T-cell (primary cell): ENCODE data around the gene BHLHA9. TPM values are rescaled to one million over a fixed set of nuclear protein-coding genes. Genes with fewer than 3 reads are reported as not detected.
"Not testable (repeated sequence)": the region's sequence is repeated elsewhere in the genome, so short reads cannot be mapped to it uniquely, and the experiment has no call there.

ENCODE experiments used
- ATAC-seq, 4 experiments: fragments of 200-7000 bp in 3 of 4; fragments of 150-1000 bp in 1 of 4; cut with Tn5 transposase; replicated peaks in 1 of 4; 1 replicate in 3 of 4; 2 replicates in 1 of 4; pipeline ENCODE4 v1.10.0; 2021; ENCODE audit warnings: moderate library complexity in 3 of 4, mild to moderate bottlenecking in 2 of 4, moderate number of reproducible peaks in 1 of 4
- CTCF ChIA-PET, 2 donors: fragments of 300-600 bp; sonication (Branson Sonifier 250); formaldehyde crosslinking; loops; one replicate each; lab custom pipeline; 2022; ENCODE audit warnings: antibody characterized with exemption in 2 of 2; lab: Charles Lee
- POLR2A ChIA-PET, 2 donors: fragments of 300-600 bp; sonication (Branson Sonifier 250); formaldehyde crosslinking; loops; one replicate each; lab custom pipeline; 2022; ENCODE audit warnings: antibody characterized with exemption in 2 of 2; lab: Charles Lee
- DNase-seq, 35 experiments: peaks; one replicate each; pipeline versions ENCODE4 v3.0.0 to v3.0.0-alpha.2; 2013 to 2023
- H3K27ac ChIP-seq: one replicate; pipeline ENCODE4 v1.5.1; 2013; ENCODE audit warnings: low read length
- H3K27me3 ChIP-seq, 2 experiments: replicated peaks in 1 of 2; 1 replicate in 1 of 2; 2 replicates in 1 of 2; pipeline versions ENCODE4 v1.6.1 to v1.7.0; 2013; ENCODE audit warnings: low read length in 1 of 2, mixed read lengths in 1 of 2; ENCODE audit not compliant: control insufficient read depth in 2 of 2, insufficient read depth in 2 of 2; ENCODE audit errors: extremely low read depth in 1 of 2
- H3K36me3 ChIP-seq, 2 donors: 1 replicate in 1 of 2; 2 replicates in 1 of 2; pipeline versions ENCODE4 v1.6.1 to v1.7.0; 2013; ENCODE audit warnings: low read length in 1 of 2; ENCODE audit not compliant: control insufficient read depth in 2 of 2, insufficient read depth in 1 of 2; ENCODE audit errors: extremely low read depth in 1 of 2
- H3K4me1 ChIP-seq, 2 experiments: 1 replicate in 1 of 2; 2 replicates in 1 of 2; pipeline versions ENCODE4 v1.6.1 to v1.7.0; 2013; ENCODE audit warnings: low read length in 2 of 2, mixed read lengths in 1 of 2; ENCODE audit not compliant: insufficient read depth in 2 of 2, control insufficient read depth in 1 of 2; ENCODE audit errors: extremely low read depth in 1 of 2
- H3K4me3 ChIP-seq, 2 donors: 1 replicate in 1 of 2; 2 replicates in 1 of 2; pipeline versions ENCODE4 v1.5.1 to v1.7.0; 2013; ENCODE audit warnings: mild to moderate bottlenecking in 2 of 2, low read length in 1 of 2, moderate library complexity in 1 of 2; ENCODE audit not compliant: control insufficient read depth in 1 of 2; ENCODE audit errors: extremely low read depth in 1 of 2
- H3K9me3 ChIP-seq: 2 replicates; pipeline ENCODE4 v1.7.0; 2013
- H3K27ac Mint-ChIP-seq, 2 donors: one replicate each; pipeline ENCODE4 v1.8.0; 2020 to 2021; ENCODE audit warnings: mild to moderate bottlenecking in 2 of 2, mixed read lengths in 2 of 2
- H3K27me3 Mint-ChIP-seq, 2 donors: one replicate each; pipeline ENCODE4 v1.8.0; 2021 to 2022; ENCODE audit warnings: mixed read lengths in 2 of 2
- H3K36me3 Mint-ChIP-seq: one replicate; pipeline ENCODE4 v1.8.0; 2021; ENCODE audit warnings: mixed read lengths
- H3K4me1 Mint-ChIP-seq, 3 donors: one replicate each; pipeline ENCODE4 v1.8.0; 2020 to 2022; ENCODE audit warnings: mixed read lengths in 3 of 3, mild to moderate bottlenecking in 1 of 3
- H3K4me3 Mint-ChIP-seq, 3 donors: one replicate each; pipeline ENCODE4 v1.8.0; 2020 to 2022; ENCODE audit warnings: mild to moderate bottlenecking in 3 of 3, mixed read lengths in 3 of 3, moderate library complexity in 3 of 3
- H3K9me3 Mint-ChIP-seq, 3 donors: one replicate each; pipeline ENCODE4 v1.8.0; 2020 to 2022; ENCODE audit warnings: mixed read lengths in 3 of 3
- WGBS: methylation state at CpG from one replicate; pipeline ENCODE4 v1.1.5; 2013; ENCODE audit warnings: missing lambda C conversion rate; ENCODE audit not compliant: insufficient coverage; 5-methylcytosine and 5-hydroxymethylcytosine counted together
- total RNA-seq, 35 experiments: library from RNA in 6 of 35; stranded (reverse) in 6 of 35; fragments of 120-200 nt in 1 of 35; gene quantifications; one replicate each; pipeline versions ENCODE4 v1.2.1 to v1.2.4 and lab custom pipeline; 2013 to 2026

Gene BHLHA9
- total RNA-seq, 5 donors from 2014 or later (not counting 1 experiment from before 2014, with no cell fraction given): not detected

- H3K9me3 Mint-ChIP-seq, H3K27ac ChIP-seq, H3K27ac Mint-ChIP-seq, H3K4me3 ChIP-seq, POLR2A ChIA-PET, H3K9me3 ChIP-seq, H3K36me3 Mint-ChIP-seq, CTCF ChIA-PET, H3K36me3 ChIP-seq, ATAC-seq: not testable (repeated sequence)
- Histone ChIP-seq H3K4me1 (peaks cover 10 to 19% of the 10 kb centered on the region in 2 experiments), H3K27me3 (peaks cover 0 to 45% of the 10 kb centered on the region in 2 experiments)
- DNase-seq: peak in 2 of 35 experiments; percentile 7 to 14
- peaks cover 12 to 23% of the 10 kb centered on the region in 2 donors for H3K27me3 Mint-ChIP-seq
- peaks cover 17 to 23% (median 22%) of the 10 kb centered on the region in 3 donors for H3K4me1 Mint-ChIP-seq
- H3K4me3 Mint-ChIP-seq: peak overlapping the region in 1 of 3 donors; percentile 55
- 53% methylated on average over 9 of the region's 11 CpGs for WGBS
These were observed 29.8 kb upstream of the BHLHA9 start for GRCh38 chr17:1240426-1240825.

GRCh38 chr17:1241929-1242328 lies 28.3 kb upstream of the BHLHA9 start:
- 72% methylated on average over 5 of the region's 9 CpGs for WGBS
- Histone ChIP-seq H3K36me3 (no peaks in the 10 kb centered on the region), H3K27me3 (peaks cover 0 to 39% of the 10 kb centered on the region in 2 experiments), H3K4me3 (no peak overlapping the region), H3K4me1 (peaks cover 10 to 19% of the 10 kb centered on the region in 2 experiments), H3K9me3 (no peaks in the 10 kb centered on the region), H3K27ac (no peak overlapping the region)
- Mint-ChIP-seq H3K4me1 (peaks cover 17 to 23% (median 22%) of the 10 kb centered on the region in 3 donors), H3K27me3 (peaks cover 12 to 23% of the 10 kb centered on the region in 2 donors), H3K9me3 (no peaks in the 10 kb centered on the region), H3K27ac (no peak overlapping the region), H3K4me3 (no peak overlapping the region), H3K36me3 (no peaks in the 10 kb centered on the region)
- no peak for ATAC-seq
- DNase-seq: no peak
- ChIA-PET POLR2A (no interaction called here), CTCF (no interaction called here)

- Histone ChIP-seq H3K27me3 (peaks cover 0 to 30% of the 10 kb centered on the region in 2 experiments), H3K4me3 (no peak overlapping the region), H3K27ac (no peak overlapping the region), H3K36me3 (no peaks in the 10 kb centered on the region), H3K4me1 (peaks cover 4 to 11% of the 10 kb centered on the region in 2 experiments), H3K9me3 (no peaks in the 10 kb centered on the region)
- ATAC-seq (no peak), DNase-seq (no peak)
- POLR2A ChIA-PET: no interaction called here
- H3K27ac Mint-ChIP-seq: no peak overlapping the region
- CTCF ChIA-PET: no interaction called here
- peaks cover 10 to 16% (median 16%) of the 10 kb centered on the region in 3 donors for H3K4me1 Mint-ChIP-seq
- H3K36me3 Mint-ChIP-seq: no peaks in the 10 kb centered on the region
- peaks cover 12 to 17% of the 10 kb centered on the region in 2 donors for H3K27me3 Mint-ChIP-seq
- no peak overlapping the region for H3K4me3 Mint-ChIP-seq
- H3K9me3 Mint-ChIP-seq: no peaks in the 10 kb centered on the region
- 58% methylated on average over 4 of the region's 9 CpGs for WGBS
These were observed 25.6 kb upstream of the BHLHA9 start for GRCh38 chr17:1244606-1245012.

- H3K36me3 Mint-ChIP-seq: no peaks in the 10 kb centered on the region
- Histone ChIP-seq H3K27me3 (peaks cover 0 to 36% of the 10 kb centered on the region in 2 experiments), H3K9me3 (no peaks in the 10 kb centered on the region), H3K4me1 (peaks cover 4 to 13% of the 10 kb centered on the region in 2 experiments), H3K27ac (no peak overlapping the region), H3K4me3 (no peak overlapping the region), H3K36me3 (no peaks in the 10 kb centered on the region)
- ChIA-PET POLR2A (no interaction called here), CTCF (no interaction called here)
- H3K4me3 Mint-ChIP-seq: no peak overlapping the region
- no peaks in the 10 kb centered on the region for H3K9me3 Mint-ChIP-seq
- 95% methylated on average over 4 of the region's 16 CpGs for WGBS
- ATAC-seq (no peak), DNase-seq (no peak)
- no peak overlapping the region for H3K27ac Mint-ChIP-seq
- peaks cover 6 to 13% of the 10 kb centered on the region in 2 donors for H3K27me3 Mint-ChIP-seq
- peaks cover 11 to 14% (median 13%) of the 10 kb centered on the region in 3 donors for H3K4me1 Mint-ChIP-seq
These were observed 18.2 kb upstream of the BHLHA9 start for GRCh38 chr17:1251866-1252608.

- H3K27me3 ChIP-seq: peaks cover 0 to 60% of the 10 kb centered on the region in 2 experiments
- ChIA-PET CTCF (no interaction called here), POLR2A (no interaction called here)
- no peak overlapping the region for H3K27ac ChIP-seq
- 100% methylated on average over 4 of the region's 6 CpGs for WGBS
- DNase-seq (no peak), ATAC-seq (no peak)
- peaks cover 22 to 29% (median 25%) of the 10 kb centered on the region in 3 donors for H3K4me1 Mint-ChIP-seq
- H3K27ac Mint-ChIP-seq: no peak overlapping the region
- no peaks in the 10 kb centered on the region for H3K9me3 ChIP-seq
- peaks cover 12 to 29% of the 10 kb centered on the region in 2 donors for H3K27me3 Mint-ChIP-seq
- H3K36me3 ChIP-seq: no peaks in the 10 kb centered on the region
- H3K4me3 ChIP-seq: no peak overlapping the region
- H3K4me1 ChIP-seq: peaks cover 12 to 38% of the 10 kb centered on the region in 2 experiments
- H3K4me3 Mint-ChIP-seq: no peak overlapping the region
- no peaks in the 10 kb centered on the region for H3K9me3 Mint-ChIP-seq
- H3K36me3 Mint-ChIP-seq: no peaks in the 10 kb centered on the region
These were observed 15.2 kb upstream of the BHLHA9 start for GRCh38 chr17:1255041-1255440.

GRCh38 chr17:1256699-1257098 lies 13.5 kb upstream of the BHLHA9 start:
- H3K36me3 Mint-ChIP-seq: no peaks in the 10 kb centered on the region
- Histone ChIP-seq H3K36me3 (no peaks in the 10 kb centered on the region), H3K27me3 (peaks cover 2 to 64% of the 10 kb centered on the region in 2 experiments), H3K27ac (no peak overlapping the region), H3K4me1 (peaks cover 12 to 40% of the 10 kb centered on the region in 2 experiments), H3K4me3 (no peak overlapping the region), H3K9me3 (no peaks in the 10 kb centered on the region)
- H3K9me3 Mint-ChIP-seq: no peaks in the 10 kb centered on the region
- 11% methylated on average over 7 of the region's 16 CpGs for WGBS
- ChIA-PET CTCF (interaction anchor here (0.6 to 0.7 kb wide), 2 partner anchors 400 to 468 kb away, joined by 3 to 11 read pairs; no protein-coding TSS in a partner anchor), POLR2A (no interaction called here)
- ATAC-seq (no peak), DNase-seq (no peak)
- H3K4me3 Mint-ChIP-seq: peak overlapping the region in 1 of 3 donors; percentile 19
- peak overlapping the region in 1 of 2 donors; percentile 39 for H3K27ac Mint-ChIP-seq
- H3K4me1 Mint-ChIP-seq: peaks cover 25 to 35% (median 28%) of the 10 kb centered on the region in 3 donors
- H3K27me3 Mint-ChIP-seq: peaks cover 12 to 35% of the 10 kb centered on the region in 2 donors
